Dendritic cell treated with granulocyte-macrophage colony-stimulating factor and Interleukin-4, amounts not matched to agents 40 ng/mL and 50 ng/mL, for 4 days (primary cell): Measurements from ENCODE around the gene WNK2.

Experiments
- H3K27ac Mint-ChIP-seq: one replicate; pipeline ENCODE4 v1.8.0; 2022; ENCODE audit warnings: mild to moderate bottlenecking, mixed read lengths
- H3K27me3 Mint-ChIP-seq: one replicate; pipeline ENCODE4 v1.8.0; 2022; ENCODE audit warnings: mild to moderate bottlenecking, mixed read lengths
- H3K36me3 Mint-ChIP-seq: one replicate; pipeline ENCODE4 v1.8.0; 2022; ENCODE audit warnings: low read depth, mixed read lengths
- H3K4me1 Mint-ChIP-seq: one replicate; pipeline ENCODE4 v1.8.0; 2022; ENCODE audit warnings: low read depth, mixed read lengths
- H3K4me3 Mint-ChIP-seq: one replicate; pipeline ENCODE4 v1.8.0; 2022; ENCODE audit warnings: mild to moderate bottlenecking, moderate library complexity, mixed read lengths
- H3K9me3 Mint-ChIP-seq: one replicate; pipeline ENCODE4 v1.8.0; 2022; ENCODE audit warnings: mixed read lengths
- intact Hi-C: fragments of 100-400 bp; cut with micrococcal nuclease; formaldehyde crosslinking; loops from one replicate; pipeline ENCODE4 v1.15.0; 2022

Gene WNK2

DNA sequence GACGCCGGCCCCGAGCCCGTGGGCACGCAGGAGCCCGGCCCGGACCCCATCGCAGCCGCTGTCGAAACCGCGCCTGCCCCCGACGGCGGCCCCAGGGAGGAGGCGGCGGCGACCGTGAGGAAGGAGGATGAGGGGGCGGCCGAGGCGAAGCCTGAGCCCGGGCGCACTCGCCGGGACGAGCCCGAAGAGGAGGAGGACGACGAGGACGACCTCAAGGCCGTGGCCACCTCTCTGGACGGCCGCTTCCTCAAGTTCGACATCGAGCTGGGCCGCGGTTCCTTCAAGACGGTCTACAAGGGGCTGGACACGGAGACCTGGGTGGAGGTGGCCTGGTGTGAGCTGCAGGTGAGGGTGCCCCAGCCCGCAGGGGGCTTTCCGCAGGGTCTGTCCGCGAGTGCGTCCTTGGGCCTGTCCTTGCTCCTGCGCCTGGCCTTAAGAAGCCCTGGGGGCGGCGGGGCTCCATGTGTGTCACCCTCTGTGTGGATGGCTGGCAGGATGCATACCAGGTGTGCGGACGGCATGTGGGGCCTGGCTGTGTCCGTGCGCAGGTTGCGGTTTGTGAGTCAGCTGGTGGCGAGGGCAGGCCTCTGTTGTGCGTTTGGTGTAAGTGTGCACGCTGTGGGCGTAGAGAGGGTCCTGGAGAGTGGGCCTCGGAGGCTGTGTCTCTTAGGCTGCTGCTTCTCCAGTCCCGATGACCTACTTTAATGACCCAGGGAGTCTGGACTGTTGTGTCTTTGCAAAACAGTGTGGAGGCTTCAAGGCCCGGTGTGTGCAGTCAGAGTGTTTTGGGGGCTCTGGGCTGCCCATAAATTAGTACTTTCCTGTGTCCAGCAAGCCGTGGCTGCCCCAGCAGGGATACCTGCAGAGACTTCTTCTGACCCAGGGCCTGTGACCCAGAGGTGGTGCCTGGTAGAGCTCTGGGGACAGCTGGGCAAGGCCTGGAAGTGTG lies 1.6 kb downstream of the WNK2 start:
- H3K9me3 Mint-ChIP-seq = no peaks in the 10 kb centered on the region
- no peaks in the 10 kb centered on the region for H3K36me3 Mint-ChIP-seq
- no peak overlapping the region for H3K4me3 Mint-ChIP-seq
- peaks cover 87% of the 10 kb centered on the region for H3K27me3 Mint-ChIP-seq
- H3K27ac Mint-ChIP-seq = no peak overlapping the region
- peaks cover 5% of the 10 kb centered on the region for H3K4me1 Mint-ChIP-seq
- intact Hi-C loops = no loop called here

DNA sequence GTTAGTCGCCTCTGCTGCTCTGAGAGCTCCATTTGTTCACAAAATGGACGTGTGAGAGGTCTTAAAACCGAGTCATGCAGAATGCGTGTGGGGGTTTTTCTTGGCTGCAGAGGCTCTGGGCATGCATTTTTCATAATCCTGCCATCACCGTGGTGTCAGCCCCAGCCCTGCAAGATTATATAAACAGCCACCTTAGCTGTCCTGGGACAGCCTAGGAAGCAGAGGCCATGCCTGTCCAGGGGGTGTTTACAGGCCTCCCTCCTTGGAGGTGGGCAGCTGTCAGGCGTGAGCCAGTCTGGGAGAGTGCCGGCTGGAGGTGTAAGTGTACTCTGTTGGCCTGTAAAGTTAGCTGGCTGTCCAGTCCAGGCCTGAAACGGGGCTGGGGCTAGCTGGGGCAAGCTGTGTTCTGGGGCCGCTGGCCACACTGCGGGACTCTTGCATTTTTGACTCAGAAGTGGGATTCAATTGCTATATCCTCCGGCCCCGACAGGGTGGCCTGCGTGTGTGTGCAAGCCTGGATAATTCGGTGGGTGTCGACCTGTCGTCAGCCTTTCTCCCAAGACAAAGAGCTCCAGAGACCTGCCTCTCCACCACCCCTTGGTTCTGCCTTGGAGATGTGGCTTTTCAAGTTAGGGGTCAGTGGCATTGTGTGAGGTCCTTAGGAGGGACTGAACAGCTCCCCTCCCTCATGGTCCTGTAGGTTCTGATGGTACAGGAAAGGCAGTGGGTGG lies 2.4 kb downstream of the WNK2 start:
- peaks cover 5% of the 10 kb centered on the region for H3K4me1 Mint-ChIP-seq
- no peaks in the 10 kb centered on the region for H3K9me3 Mint-ChIP-seq
- no peak overlapping the region for H3K4me3 Mint-ChIP-seq
- no peaks in the 10 kb centered on the region for H3K36me3 Mint-ChIP-seq
- H3K27me3 Mint-ChIP-seq = peaks cover 87% of the 10 kb centered on the region
- intact Hi-C loops = no loop called here
- no peak overlapping the region for H3K27ac Mint-ChIP-seq

DNA sequence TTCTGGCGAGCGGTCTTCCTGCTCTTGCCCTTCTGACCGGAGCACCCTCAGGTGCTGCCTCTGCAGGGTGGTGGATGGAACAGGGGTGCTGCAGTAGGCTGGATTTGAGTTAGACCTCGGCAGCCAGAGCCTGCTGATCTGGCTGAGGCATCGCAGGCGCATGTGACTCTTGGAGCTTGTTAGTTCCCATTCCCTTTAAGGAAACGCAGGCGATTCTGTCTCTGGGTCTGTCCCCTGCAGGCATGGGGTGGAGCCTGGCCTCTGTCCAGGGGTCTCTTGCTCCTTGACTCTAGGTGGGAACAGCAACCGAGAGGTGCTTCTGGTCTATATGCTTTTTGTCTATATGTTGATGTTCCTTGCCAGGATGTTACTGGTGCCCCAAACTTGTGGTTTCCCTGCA lies 3.1 kb downstream of the WNK2 start:
- Mint-ChIP-seq H3K27me3 (peaks cover 87% of the 10 kb centered on the region), H3K4me3 (no peak overlapping the region), H3K9me3 (no peaks in the 10 kb centered on the region), H3K4me1 (peaks cover 5% of the 10 kb centered on the region), H3K27ac (no peak overlapping the region), H3K36me3 (no peaks in the 10 kb centered on the region)
- intact Hi-C loops = no loop called here

DNA sequence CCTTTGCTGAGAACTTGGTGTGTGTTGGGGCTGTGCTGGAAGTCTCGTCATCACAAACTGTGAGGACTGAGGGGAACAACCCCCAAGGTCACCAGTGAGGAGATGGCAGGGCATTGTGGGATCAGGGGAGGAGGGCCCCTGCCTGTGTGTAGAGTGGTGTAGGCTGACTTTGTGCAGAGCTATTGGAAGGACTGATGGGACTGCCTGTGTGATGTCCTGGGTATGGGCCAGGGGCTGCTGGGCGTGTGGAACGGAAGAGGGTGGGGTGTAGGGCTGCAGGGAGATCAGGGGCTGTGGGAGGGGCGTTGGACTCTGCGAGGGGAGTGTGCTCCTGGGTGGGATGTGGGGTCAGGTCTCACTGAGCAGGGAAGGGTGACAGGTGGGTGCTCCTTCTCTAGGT lies 3.6 kb downstream of the WNK2 start:
- Mint-ChIP-seq H3K9me3 (no peaks in the 10 kb centered on the region), H3K27ac (no peak overlapping the region), H3K4me3 (no peak overlapping the region), H3K27me3 (peaks cover 86% of the 10 kb centered on the region), H3K36me3 (no peaks in the 10 kb centered on the region), H3K4me1 (peaks cover 5% of the 10 kb centered on the region)
- intact Hi-C loops = no loop called here

- Mint-ChIP-seq H3K36me3 (no peaks in the 10 kb centered on the region), H3K4me1 (peaks cover 5% of the 10 kb centered on the region), H3K27ac (no peak overlapping the region), H3K27me3 (peaks cover 82% of the 10 kb centered on the region), H3K4me3 (no peak overlapping the region), H3K9me3 (no peaks in the 10 kb centered on the region)
- intact Hi-C loops = no loop called here
These were observed 4.8 kb downstream of the WNK2 start for GRCh38 chr9:93188426-93189368.

- H3K4me1 Mint-ChIP-seq = peaks cover 5% of the 10 kb centered on the region
- peaks cover 81% of the 10 kb centered on the region for H3K27me3 Mint-ChIP-seq
- no peak overlapping the region for H3K27ac Mint-ChIP-seq
- no peaks in the 10 kb centered on the region for H3K36me3 Mint-ChIP-seq
- no peak overlapping the region for H3K4me3 Mint-ChIP-seq
- intact Hi-C loops = loop anchor here (10.0 kb wide), 1 partner anchor 95 kb away; no protein-coding TSS in a partner anchor
- H3K9me3 Mint-ChIP-seq = no peaks in the 10 kb centered on the region
These were observed 5.6 kb downstream of the WNK2 start for GRCh38 chr9:93189369-93190132.

DNA sequence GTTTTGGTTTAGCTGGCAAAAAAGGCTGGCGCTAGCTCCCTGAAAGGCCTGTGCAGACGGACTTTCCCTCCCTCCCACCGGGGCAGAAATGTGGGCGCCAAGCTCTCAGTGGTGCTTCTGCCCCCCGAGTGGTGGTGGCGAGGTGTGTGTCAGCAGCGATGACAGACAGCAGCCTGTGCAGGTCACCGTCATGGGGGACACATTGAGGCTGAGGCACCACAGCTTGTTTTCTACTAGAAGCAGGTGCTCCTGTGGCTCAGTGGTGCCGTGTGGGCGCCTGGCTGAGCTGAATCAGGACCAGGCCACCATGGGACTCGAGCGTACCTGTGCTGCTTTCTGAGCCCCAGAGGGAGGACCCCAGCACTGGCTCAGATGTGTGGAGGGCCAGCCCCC lies 6.2 kb downstream of the WNK2 start:
- intact Hi-C loops = loop anchor here (10.0 kb wide), 1 partner anchor 95 kb away; no protein-coding TSS in a partner anchor
- Mint-ChIP-seq H3K27ac (no peak overlapping the region), H3K4me1 (peaks cover 5% of the 10 kb centered on the region), H3K36me3 (no peaks in the 10 kb centered on the region), H3K9me3 (no peaks in the 10 kb centered on the region), H3K4me3 (no peak overlapping the region), H3K27me3 (peaks cover 82% of the 10 kb centered on the region)

GRCh38 chr9:93190656-93191353 lies 6.9 kb downstream of the WNK2 start:
- H3K27ac Mint-ChIP-seq = no peak overlapping the region
- no peak overlapping the region for H3K4me3 Mint-ChIP-seq
- no peaks in the 10 kb centered on the region for H3K36me3 Mint-ChIP-seq
- peaks cover 5% of the 10 kb centered on the region for H3K4me1 Mint-ChIP-seq
- no peaks in the 10 kb centered on the region for H3K9me3 Mint-ChIP-seq
- intact Hi-C loops = loop anchor here (10.0 kb wide), 1 partner anchor 94 kb away; no protein-coding TSS in a partner anchor
- H3K27me3 Mint-ChIP-seq = peaks cover 77% of the 10 kb centered on the region

DNA sequence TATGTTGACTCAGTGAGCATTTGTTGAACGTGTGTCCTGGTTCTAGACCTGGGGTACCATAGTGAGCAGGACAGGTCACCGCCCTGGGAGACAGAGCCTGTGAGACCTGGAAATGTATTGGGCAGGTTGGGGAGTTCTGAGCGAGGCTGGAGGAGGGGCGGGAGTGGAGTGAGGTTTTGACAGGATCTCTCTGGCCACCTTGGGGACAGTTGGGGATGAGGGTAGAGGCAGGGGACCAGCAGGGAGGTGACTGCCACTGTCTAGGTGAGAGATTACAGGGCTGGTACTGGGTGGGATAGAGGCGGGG lies 7.4 kb downstream of the WNK2 start:
- Mint-ChIP-seq H3K9me3 (no peaks in the 10 kb centered on the region), H3K36me3 (no peaks in the 10 kb centered on the region), H3K27me3 (peaks cover 77% of the 10 kb centered on the region), H3K4me1 (peaks cover 5% of the 10 kb centered on the region), H3K4me3 (no peak overlapping the region), H3K27ac (no peak overlapping the region)
- intact Hi-C loops = loop anchor here (10.0 kb wide), 1 partner anchor 93 kb away; no protein-coding TSS in a partner anchor

DNA sequence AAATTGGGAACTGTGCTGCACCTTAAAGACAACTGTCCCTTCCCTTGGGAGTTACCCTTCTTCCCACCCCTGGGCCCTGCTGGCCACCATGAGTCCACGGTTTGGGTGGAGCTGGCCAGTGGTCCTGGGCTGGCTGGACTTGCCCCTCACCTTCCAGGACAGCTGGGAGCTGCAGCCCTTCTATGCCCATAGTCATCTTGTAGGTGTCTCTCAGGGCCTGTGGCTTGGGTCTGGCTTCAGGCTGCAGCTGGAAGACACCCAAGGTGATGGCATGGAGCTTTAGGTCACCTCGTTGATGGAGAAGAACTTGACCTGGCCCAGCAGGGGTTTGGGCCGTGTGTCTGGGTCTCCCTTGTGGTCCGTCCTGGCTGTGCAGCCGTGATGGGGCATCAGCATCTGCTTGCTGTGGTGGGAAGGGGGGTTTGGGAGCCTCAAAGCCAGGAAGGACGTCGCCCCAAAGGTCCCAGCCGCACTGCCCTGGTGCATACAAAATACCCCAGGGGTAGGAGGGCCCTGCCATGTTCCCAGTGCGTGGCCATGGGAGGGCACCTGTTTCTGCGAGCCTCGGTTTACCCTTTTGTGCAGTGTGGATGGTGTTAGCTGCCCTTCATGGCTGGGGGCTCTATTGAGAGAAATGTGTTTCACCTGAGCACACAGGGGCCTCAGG lies 8.9 kb downstream of the WNK2 start:
- Mint-ChIP-seq H3K4me1 (peaks cover 5% of the 10 kb centered on the region), H3K4me3 (no peak overlapping the region), H3K27me3 (peaks cover 76% of the 10 kb centered on the region), H3K27ac (no peak overlapping the region), H3K36me3 (no peaks in the 10 kb centered on the region), H3K9me3 (no peaks in the 10 kb centered on the region)
- intact Hi-C loops = loop anchor here (10.0 kb wide), 1 partner anchor 92 kb away; no protein-coding TSS in a partner anchor

DNA sequence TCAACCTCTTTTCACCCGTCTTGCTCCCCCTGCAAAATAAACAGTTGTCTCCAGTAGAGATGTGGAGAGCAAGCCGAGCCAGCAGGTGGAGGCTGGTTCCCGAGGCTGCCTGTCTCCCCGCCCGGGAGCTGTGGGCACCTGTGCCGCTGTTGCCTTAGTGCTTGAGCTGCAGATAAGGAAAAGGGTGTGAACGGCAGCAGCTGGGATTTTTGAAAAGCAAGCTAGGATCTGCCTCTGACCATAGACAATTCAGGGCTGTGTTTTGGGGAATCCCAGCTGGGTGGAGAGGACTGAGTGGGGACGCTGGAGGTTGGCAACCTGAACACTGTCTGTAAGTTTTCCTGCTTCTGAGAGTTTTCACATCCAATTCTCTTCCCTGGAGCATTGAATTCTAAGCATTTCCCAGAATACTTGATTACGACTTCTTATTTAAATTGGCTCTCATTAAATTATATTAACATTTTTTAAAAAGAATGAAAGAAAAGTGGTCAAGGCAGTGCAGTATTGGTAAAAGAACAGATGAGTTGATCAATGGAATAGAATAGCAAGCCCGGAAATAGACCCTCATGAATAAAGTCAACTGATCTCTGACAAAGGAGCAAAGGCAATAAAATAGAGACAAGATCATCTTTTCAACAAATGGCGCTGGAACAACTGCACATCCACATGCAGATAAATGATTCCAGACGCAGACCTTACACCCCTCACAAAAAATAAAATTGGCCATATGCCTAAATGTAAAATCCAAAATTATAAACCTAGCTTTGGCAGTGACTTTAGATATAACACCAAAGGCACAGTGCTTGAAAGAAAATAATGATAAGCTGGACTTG lies 9.7 kb downstream of the WNK2 start:
- Mint-ChIP-seq H3K4me1 (peaks cover 4% of the 10 kb centered on the region), H3K4me3 (no peak overlapping the region), H3K9me3 (no peaks in the 10 kb centered on the region), H3K36me3 (no peaks in the 10 kb centered on the region), H3K27me3 (peaks cover 68% of the 10 kb centered on the region), H3K27ac (no peak overlapping the region)
- intact Hi-C loops = loop anchor here (10.0 kb wide), 1 partner anchor 91 kb away; no protein-coding TSS in a partner anchor
